Stomach (tissue), 4 donors: ENCODE results near the gene BRD7.

Experiments
- POLR2A ChIP-seq, 4 donors: fragments of 450-650 bp; IDR thresholded peaks; one replicate each; pipeline ENCODE4 v1.6.1; 2016; ENCODE audit warnings: antibody characterized with exemption in 4 of 4, control low read depth in 2 of 4, mild to moderate bottlenecking in 1 of 4, moderate library complexity in 1 of 4
- TF ChIP-seq, protein P1 (sequence below), 7 experiments: fragments of 450-650 bp in 4 of 7; fragments of 200-600 bp in 3 of 7; sonication (generic) in 3 of 7; IDR thresholded peaks; one replicate each; pipeline ENCODE4 v1.5.1; 2016 to 2019; ENCODE audit warnings: antibody characterized with exemption in 7 of 7, control low read depth in 2 of 7, mild to moderate bottlenecking in 1 of 7

DNA sequence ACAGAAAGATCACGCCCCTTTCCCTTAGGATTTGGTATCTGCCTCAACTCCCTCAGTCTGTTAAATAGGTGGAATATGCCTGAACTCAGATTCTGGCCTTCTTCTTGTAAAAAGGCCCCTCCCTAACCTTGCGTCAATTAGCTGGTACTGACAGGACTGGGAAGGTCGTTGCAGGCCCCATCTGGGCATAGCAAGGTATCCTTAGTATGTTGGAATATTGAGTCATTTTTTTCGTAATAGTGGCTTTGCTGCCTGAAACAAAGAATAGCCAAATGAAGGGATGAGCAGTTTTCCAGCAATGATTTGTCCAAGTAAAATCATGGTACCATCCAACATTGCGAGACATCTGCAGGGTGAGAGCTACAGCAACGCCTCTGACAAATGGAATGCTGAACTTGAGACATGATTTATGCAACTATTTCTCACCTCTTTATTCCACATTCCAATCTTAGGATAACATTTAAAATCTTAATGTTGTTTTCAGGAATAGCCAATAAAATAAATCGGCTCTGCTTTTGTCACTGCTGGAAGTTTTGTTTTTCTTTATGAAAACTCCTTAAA lies 39.3 kb upstream of the BRD7 start:
- TF ChIP-seq, protein P1, sequence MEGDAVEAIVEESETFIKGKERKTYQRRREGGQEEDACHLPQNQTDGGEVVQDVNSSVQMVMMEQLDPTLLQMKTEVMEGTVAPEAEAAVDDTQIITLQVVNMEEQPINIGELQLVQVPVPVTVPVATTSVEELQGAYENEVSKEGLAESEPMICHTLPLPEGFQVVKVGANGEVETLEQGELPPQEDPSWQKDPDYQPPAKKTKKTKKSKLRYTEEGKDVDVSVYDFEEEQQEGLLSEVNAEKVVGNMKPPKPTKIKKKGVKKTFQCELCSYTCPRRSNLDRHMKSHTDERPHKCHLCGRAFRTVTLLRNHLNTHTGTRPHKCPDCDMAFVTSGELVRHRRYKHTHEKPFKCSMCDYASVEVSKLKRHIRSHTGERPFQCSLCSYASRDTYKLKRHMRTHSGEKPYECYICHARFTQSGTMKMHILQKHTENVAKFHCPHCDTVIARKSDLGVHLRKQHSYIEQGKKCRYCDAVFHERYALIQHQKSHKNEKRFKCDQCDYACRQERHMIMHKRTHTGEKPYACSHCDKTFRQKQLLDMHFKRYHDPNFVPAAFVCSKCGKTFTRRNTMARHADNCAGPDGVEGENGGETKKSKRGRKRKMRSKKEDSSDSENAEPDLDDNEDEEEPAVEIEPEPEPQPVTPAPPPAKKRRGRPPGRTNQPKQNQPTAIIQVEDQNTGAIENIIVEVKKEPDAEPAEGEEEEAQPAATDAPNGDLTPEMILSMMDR (IDR thresholded peaks at IDR 0.05): no peak
- no peak for TF ChIP-seq POLR2A (IDR thresholded peaks at IDR 0.05)
